22Rv1 (cell line): ENCODE data around the gene MIPOL1.
A peak's percentile ranks its signal among the peaks of the same experiment; 100 is the strongest.

Source experiments
- H3K27ac ChIP-seq: fragments of 450-650 bp; 2 replicates; pipeline ENCODE4 v1.5.1; 2017
- CTCF ChIP-seq: fragments of 450-650 bp; IDR thresholded peaks from 2 replicates; pipeline ENCODE4 v1.5.1; 2017; ENCODE audit warnings: mild to moderate bottlenecking
- ZFX ChIP-seq: fragments of 450-650 bp; IDR thresholded peaks from 2 replicates; pipeline ENCODE4 v1.6.1; 2017; ENCODE audit warnings: antibody characterized with exemption, borderline replicate concordance

The MIPOL1 gene

GRCh38 chr14:37585101-37585511 lies 387.4 kb downstream of the MIPOL1 start:
- peak overlapping the region; percentile 100 for H3K27ac ChIP-seq
- no peak for TF ChIP-seq CTCF
- no peak for TF ChIP-seq ZFX

- peak overlapping the region; percentile 100 for H3K27ac ChIP-seq
- TF ChIP-seq CTCF (no peak), ZFX (no peak)
Observed at GRCh38 chr14:37585971-37586796, 388.4 kb downstream of the MIPOL1 start.

- TF ChIP-seq ZFX: no peak
- no peak for TF ChIP-seq CTCF
- H3K27ac ChIP-seq: peak overlapping the region; percentile 100
Observed at GRCh38 chr14:37586797-37587130, 389.0 kb downstream of the MIPOL1 start.

GRCh38 chr14:37587131-37587803 lies 389.5 kb downstream of the MIPOL1 start:
- peak overlapping the region; percentile 100 for H3K27ac ChIP-seq
- TF ChIP-seq CTCF (no peak), ZFX (no peak)

GRCh38 chr14:37587881-37588666 lies 390.3 kb downstream of the MIPOL1 start:
- TF ChIP-seq CTCF: no peak
- TF ChIP-seq ZFX: no peak
- peak overlapping the region; percentile 100 for H3K27ac ChIP-seq

- H3K27ac ChIP-seq: peak overlapping the region; percentile 100
Observed at GRCh38 chr14:37588667-37588955, 390.9 kb downstream of the MIPOL1 start.

More at GRCh38 chr14:37588667-37588955, 390.9 kb downstream of the MIPOL1 start:
- TF ChIP-seq CTCF: no peak
- no peak for TF ChIP-seq ZFX
